Measurements from ENCODE around the gene CALCOCO2.

DNA sequence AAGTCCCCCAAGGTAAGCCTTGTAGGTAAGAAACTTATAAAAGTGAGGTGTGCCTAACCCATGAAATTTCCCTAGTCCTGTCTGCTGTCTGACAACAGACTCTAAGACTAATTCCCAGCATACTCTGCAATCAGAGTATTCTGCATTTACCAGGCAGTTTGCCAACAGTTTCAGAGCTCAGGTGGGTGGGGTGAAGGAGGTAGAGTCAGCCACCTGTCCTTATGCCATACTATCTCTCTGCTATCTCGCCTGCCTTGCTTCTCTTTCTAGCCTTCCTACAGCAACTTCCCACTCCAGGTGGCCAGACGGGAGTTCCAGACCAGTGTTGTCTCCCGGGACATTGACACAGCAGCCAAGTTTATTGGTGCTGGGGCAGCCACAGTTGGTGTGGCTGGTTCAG lies 64.1 kb downstream of the CALCOCO2 start:
- TF ChIP-seq, protein P1, sequence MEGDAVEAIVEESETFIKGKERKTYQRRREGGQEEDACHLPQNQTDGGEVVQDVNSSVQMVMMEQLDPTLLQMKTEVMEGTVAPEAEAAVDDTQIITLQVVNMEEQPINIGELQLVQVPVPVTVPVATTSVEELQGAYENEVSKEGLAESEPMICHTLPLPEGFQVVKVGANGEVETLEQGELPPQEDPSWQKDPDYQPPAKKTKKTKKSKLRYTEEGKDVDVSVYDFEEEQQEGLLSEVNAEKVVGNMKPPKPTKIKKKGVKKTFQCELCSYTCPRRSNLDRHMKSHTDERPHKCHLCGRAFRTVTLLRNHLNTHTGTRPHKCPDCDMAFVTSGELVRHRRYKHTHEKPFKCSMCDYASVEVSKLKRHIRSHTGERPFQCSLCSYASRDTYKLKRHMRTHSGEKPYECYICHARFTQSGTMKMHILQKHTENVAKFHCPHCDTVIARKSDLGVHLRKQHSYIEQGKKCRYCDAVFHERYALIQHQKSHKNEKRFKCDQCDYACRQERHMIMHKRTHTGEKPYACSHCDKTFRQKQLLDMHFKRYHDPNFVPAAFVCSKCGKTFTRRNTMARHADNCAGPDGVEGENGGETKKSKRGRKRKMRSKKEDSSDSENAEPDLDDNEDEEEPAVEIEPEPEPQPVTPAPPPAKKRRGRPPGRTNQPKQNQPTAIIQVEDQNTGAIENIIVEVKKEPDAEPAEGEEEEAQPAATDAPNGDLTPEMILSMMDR (IDR thresholded peaks at IDR 0.05 in 4 of 5, conservative IDR thresholded peaks at IDR 0.05 in 1 of 5): no peak
- no peak for TF ChIP-seq POLR2A (IDR thresholded peaks at IDR 0.05)

Measured in gastrocnemius medialis (tissue), 4 donors.